Loucy (cell line): ENCODE measurements around the gene TEX12.

Source experiments
- H2AFZ ChIP-seq: fragments of 200-600 bp; sonication (generic); 2 replicates; pipeline ENCODE4 v1.6.0; 2016; ENCODE audit warnings: antibody characterized with exemption, mild to moderate bottlenecking, low read length, moderate library complexity
- H3F3A ChIP-seq: fragments of 200-600 bp; 2 replicates; pipeline ENCODE4 v1.6.0; 2016; ENCODE audit warnings: antibody characterized with exemption, low read depth, mild to moderate bottlenecking
- H3K27me3 ChIP-seq: fragments of 200-600 bp; sonication (generic); 2 replicates; pipeline ENCODE4 v1.6.1; 2014; ENCODE audit warnings: low read length, mild to moderate bottlenecking; ENCODE audit not compliant: insufficient read depth, poor library complexity, severe bottlenecking
- H3K36me3 ChIP-seq: fragments of 200-600 bp; sonication (generic); 2 replicates; pipeline ENCODE4 v1.6.1; 2016; ENCODE audit warnings: low read length; ENCODE audit not compliant: insufficient read depth
- H3K4me1 ChIP-seq: fragments of 200-600 bp; sonication (generic); 2 replicates; pipeline ENCODE4 v1.5.1; 2014; ENCODE audit warnings: low read length, mild to moderate bottlenecking; ENCODE audit not compliant: insufficient read depth, poor library complexity, severe bottlenecking
- H3K4me2 ChIP-seq: fragments of 200-600 bp; sonication (generic); 2 replicates; pipeline ENCODE4 v1.6.0; 2014; ENCODE audit warnings: antibody characterized with exemption, low read length, low read depth, mild to moderate bottlenecking; ENCODE audit not compliant: poor library complexity, severe bottlenecking
- H3K4me3 ChIP-seq: fragments of 200-600 bp; sonication (generic); 2 replicates; pipeline ENCODE4 v1.5.1; 2014; ENCODE audit warnings: low read length, mild to moderate bottlenecking, mixed read lengths; ENCODE audit not compliant: poor library complexity, severe bottlenecking
- H3K79me2 ChIP-seq: fragments of 200-600 bp; sonication (generic); 2 replicates; pipeline ENCODE4 v1.6.1; 2014; ENCODE audit warnings: low read length; ENCODE audit not compliant: insufficient read depth
- H3K9ac ChIP-seq: fragments of 200-600 bp; sonication (generic); 2 replicates; pipeline ENCODE4 v1.6.0; 2014; ENCODE audit warnings: mild to moderate bottlenecking, low read depth, low read length, moderate library complexity; ENCODE audit not compliant: poor library complexity, severe bottlenecking
- H3K9me2 ChIP-seq: fragments of 200-600 bp; sonication (generic); replicated peaks from 2 replicates; pipeline ENCODE4 v1.6.1; 2016; ENCODE audit warnings: low read depth, low read length, mixed read lengths
- H3K9me3 ChIP-seq: fragments of 200-600 bp; sonication (generic); 2 replicates; pipeline ENCODE4 v1.6.1; 2014; ENCODE audit warnings: mild to moderate bottlenecking, antibody characterized with exemption, low read length, low read depth; ENCODE audit not compliant: insufficient read depth
- H4K20me1 ChIP-seq: fragments of 200-600 bp; sonication (generic); 2 replicates; pipeline ENCODE4 v1.6.0; 2014; ENCODE audit warnings: antibody characterized with exemption, low read length, mild to moderate bottlenecking; ENCODE audit not compliant: insufficient read depth, poor library complexity, severe bottlenecking
- CTCF ChIP-seq: fragments of 200-600 bp; sonication (generic); conservative IDR thresholded peaks from 2 replicates; pipeline ENCODE4 v1.5.1; 2014; ENCODE audit warnings: mild to moderate bottlenecking, antibody characterized with exemption, low read length
- EZH2phosphoT487 ChIP-seq: fragments of 200-600 bp; IDR thresholded peaks from 2 replicates; pipeline ENCODE4 v1.6.1; 2018; ENCODE audit warnings: antibody characterized with exemption, mild to moderate bottlenecking, moderate library complexity, borderline replicate concordance

The TEX12 gene

GRCh38 chr11:112163875-112164685, 3.1 kb upstream of the TEX12 start, which contains the start of gene IL18:
TSS of gene IL18 (minus strand) at chr11:112164094. CDS start at chr11:112155053, 9,041 bp downstream.
- no peak within 1 kb of the TSS for H3K9ac ChIP-seq
- H3K9me3 ChIP-seq: no peaks in the 10 kb centered on the region
- no peaks in the 10 kb centered on the region for H3F3A ChIP-seq
- H2AFZ ChIP-seq: peak within 1 kb of the TSS; percentile 38
- no peaks in the 10 kb centered on the region for H3K27me3 ChIP-seq
- no peaks in the 10 kb centered on the region for H3K36me3 ChIP-seq
- H3K4me1 ChIP-seq: peaks cover 11% of the 10 kb centered on the region
- peak within 1 kb of the TSS; percentile 32 for H3K4me2 ChIP-seq
- no peaks in the 10 kb centered on the region for H3K79me2 ChIP-seq
- TF ChIP-seq EZH2phosphoT487 (no peak), CTCF (no peak)
- H3K9me2 ChIP-seq: no peaks in the 10 kb centered on the region
- no peaks in the 10 kb centered on the region for H4K20me1 ChIP-seq
- H3K4me3 ChIP-seq: no peak within 1 kb of the TSS

GRCh38 chr11:112165049-112165448, 2.1 kb upstream of the TEX12 start:
- no peaks in the 10 kb centered on the region for H3K9me3 ChIP-seq
- no peaks in the 10 kb centered on the region for H4K20me1 ChIP-seq
- H2AFZ ChIP-seq: no peak overlapping the region; the same call in 1 of the 2 replicates
- no peaks in the 10 kb centered on the region for H3K9me2 ChIP-seq
- peaks cover 11% of the 10 kb centered on the region for H3K4me1 ChIP-seq
- H3F3A ChIP-seq: no peaks in the 10 kb centered on the region
- no peaks in the 10 kb centered on the region for H3K79me2 ChIP-seq
- no peak for TF ChIP-seq EZH2phosphoT487
- TF ChIP-seq CTCF: no peak
- H3K36me3 ChIP-seq: no peaks in the 10 kb centered on the region
- peak overlapping the region; percentile 32 for H3K4me2 ChIP-seq
- H3K9ac ChIP-seq: no peak overlapping the region
- no peak overlapping the region for H3K4me3 ChIP-seq
- H3K27me3 ChIP-seq: no peaks in the 10 kb centered on the region

GRCh38 chr11:112166562-112166961, 610 bp upstream of the TEX12 start:
- no peak overlapping the region for H2AFZ ChIP-seq
- no peaks in the 10 kb centered on the region for H3K9me3 ChIP-seq
- no peaks in the 10 kb centered on the region for H3K9me2 ChIP-seq
- H3K4me2 ChIP-seq: no peak overlapping the region
- H3F3A ChIP-seq: no peaks in the 10 kb centered on the region
- TF ChIP-seq CTCF (no peak), EZH2phosphoT487 (no peak)
- H3K36me3 ChIP-seq: no peaks in the 10 kb centered on the region
- H3K4me1 ChIP-seq: peaks cover 11% of the 10 kb centered on the region
- H3K27me3 ChIP-seq: no peaks in the 10 kb centered on the region
- no peak overlapping the region for H3K9ac ChIP-seq
- no peaks in the 10 kb centered on the region for H4K20me1 ChIP-seq
- no peak overlapping the region for H3K4me3 ChIP-seq
- H3K79me2 ChIP-seq: no peaks in the 10 kb centered on the region
